ENCODE measurements around the gene DAB1.

Gene DAB1

DNA sequence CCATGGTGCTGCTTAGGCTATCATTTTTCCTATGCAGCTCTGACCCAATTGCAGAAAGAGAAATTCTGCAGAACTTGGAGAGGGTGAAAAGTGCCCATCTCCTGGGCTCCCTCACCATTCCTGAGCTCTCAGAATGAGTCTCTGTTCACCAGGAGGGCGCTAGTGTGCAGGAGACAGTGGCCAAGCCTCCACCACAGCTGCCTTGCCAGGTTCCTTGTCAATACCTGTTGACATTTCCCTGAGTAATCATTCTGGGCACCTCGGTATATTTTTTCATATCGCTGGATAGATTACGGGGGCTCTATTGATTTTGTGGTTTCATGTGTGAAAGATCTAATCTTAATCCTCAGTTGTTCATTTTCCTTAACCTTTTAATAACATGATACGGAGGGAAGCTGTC is 445.0 kb downstream of the DAB1 start:
- H3K4me3 ChIP-seq (ENCODE audit: control insufficient read depth, low read depth, low read length): no peak overlapping the region
- no peak for DNase-seq (ENCODE audit: low read depth)
- TF ChIP-seq, protein P1, sequence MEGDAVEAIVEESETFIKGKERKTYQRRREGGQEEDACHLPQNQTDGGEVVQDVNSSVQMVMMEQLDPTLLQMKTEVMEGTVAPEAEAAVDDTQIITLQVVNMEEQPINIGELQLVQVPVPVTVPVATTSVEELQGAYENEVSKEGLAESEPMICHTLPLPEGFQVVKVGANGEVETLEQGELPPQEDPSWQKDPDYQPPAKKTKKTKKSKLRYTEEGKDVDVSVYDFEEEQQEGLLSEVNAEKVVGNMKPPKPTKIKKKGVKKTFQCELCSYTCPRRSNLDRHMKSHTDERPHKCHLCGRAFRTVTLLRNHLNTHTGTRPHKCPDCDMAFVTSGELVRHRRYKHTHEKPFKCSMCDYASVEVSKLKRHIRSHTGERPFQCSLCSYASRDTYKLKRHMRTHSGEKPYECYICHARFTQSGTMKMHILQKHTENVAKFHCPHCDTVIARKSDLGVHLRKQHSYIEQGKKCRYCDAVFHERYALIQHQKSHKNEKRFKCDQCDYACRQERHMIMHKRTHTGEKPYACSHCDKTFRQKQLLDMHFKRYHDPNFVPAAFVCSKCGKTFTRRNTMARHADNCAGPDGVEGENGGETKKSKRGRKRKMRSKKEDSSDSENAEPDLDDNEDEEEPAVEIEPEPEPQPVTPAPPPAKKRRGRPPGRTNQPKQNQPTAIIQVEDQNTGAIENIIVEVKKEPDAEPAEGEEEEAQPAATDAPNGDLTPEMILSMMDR (conservative IDR thresholded peaks at IDR 0.05; ENCODE audit: control insufficient read depth, insufficient read depth, low read depth, low read length): no peak

GRCh38 chr1:56977910-56978309 is 445.9 kb downstream of the DAB1 start:
- TF ChIP-seq, protein P1 (conservative IDR thresholded peaks at IDR 0.05; ENCODE audit: control insufficient read depth, insufficient read depth, low read depth, low read length): peak; percentile 25
- no peak overlapping the region for H3K4me3 ChIP-seq (ENCODE audit: control insufficient read depth, low read depth, low read length)
- no peak for DNase-seq (ENCODE audit: low read depth)

DNA sequence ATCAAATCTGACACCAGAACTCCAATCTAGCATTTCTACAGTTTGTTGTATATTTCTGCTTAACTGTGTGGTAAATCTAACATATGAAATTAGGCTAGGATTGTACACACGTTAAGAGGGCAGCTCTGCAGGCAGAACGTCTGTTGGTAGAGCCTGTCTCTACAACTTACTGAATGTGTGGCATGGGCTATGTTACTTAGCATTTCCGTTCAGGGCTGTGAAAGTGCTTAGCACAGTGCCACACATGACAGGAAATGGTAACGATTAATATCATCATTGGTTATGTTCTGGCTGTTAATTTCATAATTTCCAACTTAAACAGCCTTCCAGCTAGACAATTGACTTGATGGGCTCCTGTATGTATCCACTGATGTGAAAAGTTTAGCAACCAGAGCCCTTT is 448.4 kb downstream of the DAB1 start:
- no peak for DNase-seq (ENCODE audit: low read depth)
- no peak overlapping the region for H3K4me3 ChIP-seq (ENCODE audit: control insufficient read depth, low read depth, low read length)
- TF ChIP-seq, protein P1 (conservative IDR thresholded peaks at IDR 0.05; ENCODE audit: control insufficient read depth, insufficient read depth, low read depth, low read length): no peak

DNA sequence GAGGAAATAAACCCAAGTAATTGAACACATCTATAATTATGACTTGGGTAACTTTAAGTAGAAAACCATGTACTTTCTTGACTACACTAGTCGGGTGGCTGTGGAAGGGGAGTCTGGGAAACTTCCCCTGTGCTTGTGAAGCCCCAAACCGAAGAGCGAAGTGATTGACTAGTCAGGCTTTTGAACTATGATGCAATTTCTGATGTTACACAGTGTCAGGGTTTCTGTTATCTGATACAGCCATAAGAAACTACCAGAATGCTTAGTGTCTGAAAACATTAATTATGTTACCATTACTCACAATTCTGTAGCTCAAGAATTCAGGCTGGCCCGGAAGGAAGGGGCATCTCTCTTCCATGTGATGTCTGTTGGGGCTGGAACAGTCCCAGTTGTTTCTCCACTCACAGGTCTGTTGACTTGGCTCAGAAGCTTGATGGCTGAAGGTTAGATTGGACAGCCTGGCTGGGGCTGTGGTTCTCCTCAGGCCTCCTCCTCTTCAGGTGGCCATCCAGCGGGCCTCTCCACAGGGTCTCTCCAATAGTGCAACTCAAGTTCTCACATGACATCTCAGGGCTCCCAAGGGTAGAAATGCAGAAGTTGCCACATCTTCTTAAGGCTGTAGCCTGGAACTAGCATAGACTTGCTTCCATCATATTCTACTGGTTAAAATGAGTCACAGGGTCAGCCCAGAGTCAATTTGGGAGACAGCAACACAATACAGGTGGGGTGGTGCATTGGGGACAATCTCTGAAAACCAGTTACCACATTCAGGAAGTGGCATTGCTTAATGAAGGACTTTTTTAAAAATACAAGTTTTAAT is 449.7 kb downstream of the DAB1 start:
- TF ChIP-seq, protein P1 (conservative IDR thresholded peaks at IDR 0.05; ENCODE audit: control insufficient read depth, insufficient read depth, low read depth, low read length): no peak
- H3K4me3 ChIP-seq (ENCODE audit: control insufficient read depth, low read depth, low read length): no peak overlapping the region
- no peak for DNase-seq (ENCODE audit: low read depth)

- DNase-seq (ENCODE audit: low read depth): peak; percentile 76
- TF ChIP-seq, protein P1 (conservative IDR thresholded peaks at IDR 0.05; ENCODE audit: control insufficient read depth, insufficient read depth, low read depth, low read length): no peak
- H3K4me3 ChIP-seq (ENCODE audit: control insufficient read depth, low read depth, low read length): no peak overlapping the region
These were observed 450.9 kb downstream of the DAB1 start for GRCh38 chr1:56972976-56973375.

DNA sequence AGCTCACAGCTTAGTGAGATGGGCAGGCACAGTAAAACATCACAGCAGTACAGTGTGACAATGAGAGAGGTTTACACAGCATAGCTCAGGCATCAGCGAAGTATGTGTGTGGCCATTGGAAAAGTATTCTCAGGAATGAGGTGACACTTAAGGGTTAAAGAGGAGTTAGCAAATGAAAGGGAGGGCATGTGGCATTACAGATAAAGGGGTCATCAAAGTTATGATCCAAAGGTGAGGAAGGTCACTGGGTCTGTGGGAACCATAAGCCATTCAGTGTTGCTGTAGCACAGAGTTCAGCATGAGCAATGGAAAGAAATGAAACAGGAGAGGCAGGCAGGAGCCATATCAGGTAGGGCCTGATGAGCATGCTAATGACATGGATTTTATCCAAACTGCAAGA is 453.6 kb downstream of the DAB1 start:
- no peak overlapping the region for H3K4me3 ChIP-seq (ENCODE audit: control insufficient read depth, low read depth, low read length)
- no peak for DNase-seq (ENCODE audit: low read depth)
- TF ChIP-seq, protein P1 (conservative IDR thresholded peaks at IDR 0.05; ENCODE audit: control insufficient read depth, insufficient read depth, low read depth, low read length): no peak
